Dermis lymphatic vessel endothelial cell (primary cell): ENCODE data around the gene MAP2K5. TPM values are rescaled to one million over a fixed set of nuclear protein-coding genes. Genes with fewer than 3 reads are reported as not detected.

Experiments
- total RNA-seq: library from RNA; depleted of rRNA; stranded (reverse); fragments of >200 nt; gene quantifications from 2 replicates; pipeline ENCODE4 v1.2.1, GENCODE V29; 2014

MAP2K5 gene
- total RNA-seq, result 4.4 and 4.7 TPM in 2 replicates

GRCh38 chr15:67542420-67543347 is at the start of gene MAP2K5:
Gene MAP2K5 (plus strand): TSS chr15:67542703. CDS start chr15:67543336, 633 bp downstream.

DNA sequence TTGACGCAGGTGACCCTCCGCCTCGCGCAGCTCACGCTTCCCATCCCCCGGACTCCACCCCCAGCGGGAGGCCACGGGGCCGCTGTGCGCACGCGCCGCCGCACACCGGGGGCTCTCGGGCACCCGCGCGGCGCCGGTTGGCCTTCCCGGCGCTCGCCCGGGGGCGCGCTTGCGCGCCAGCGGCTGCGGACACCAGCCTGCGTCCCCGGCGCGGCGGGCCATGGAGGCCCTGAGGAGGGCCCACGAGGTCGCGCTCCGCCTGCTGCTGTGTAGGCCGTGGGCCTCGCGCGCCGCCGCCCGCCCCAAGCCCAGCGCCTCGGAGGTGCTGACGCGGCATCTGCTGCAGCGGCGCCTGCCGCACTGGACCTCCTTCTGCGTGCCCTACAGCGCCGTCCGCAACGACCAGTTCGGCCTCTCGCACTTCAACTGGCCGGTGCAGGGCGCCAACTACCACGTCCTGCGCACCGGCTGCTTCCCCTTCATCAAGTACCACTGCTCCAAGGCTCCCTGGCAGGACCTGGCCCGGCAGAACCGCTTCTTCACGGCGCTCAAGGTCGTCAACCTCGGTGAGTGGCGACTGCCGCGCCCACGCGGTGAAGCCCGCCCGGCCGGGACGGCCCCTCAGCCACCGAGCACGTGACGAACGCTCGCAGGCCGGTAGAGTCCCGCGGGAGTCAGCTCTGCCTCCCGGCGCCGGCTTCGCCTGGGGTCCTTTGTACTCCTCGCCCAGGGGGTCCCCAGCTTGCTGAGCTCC is 21.3 kb upstream of the MAP2K5 start, which contains the start of gene C15orf61:
Gene C15orf61 (plus strand): TSS at position 103 of the 754 bp plus-strand sequence. CDS start 118 bp downstream, at position 221.

DNA sequence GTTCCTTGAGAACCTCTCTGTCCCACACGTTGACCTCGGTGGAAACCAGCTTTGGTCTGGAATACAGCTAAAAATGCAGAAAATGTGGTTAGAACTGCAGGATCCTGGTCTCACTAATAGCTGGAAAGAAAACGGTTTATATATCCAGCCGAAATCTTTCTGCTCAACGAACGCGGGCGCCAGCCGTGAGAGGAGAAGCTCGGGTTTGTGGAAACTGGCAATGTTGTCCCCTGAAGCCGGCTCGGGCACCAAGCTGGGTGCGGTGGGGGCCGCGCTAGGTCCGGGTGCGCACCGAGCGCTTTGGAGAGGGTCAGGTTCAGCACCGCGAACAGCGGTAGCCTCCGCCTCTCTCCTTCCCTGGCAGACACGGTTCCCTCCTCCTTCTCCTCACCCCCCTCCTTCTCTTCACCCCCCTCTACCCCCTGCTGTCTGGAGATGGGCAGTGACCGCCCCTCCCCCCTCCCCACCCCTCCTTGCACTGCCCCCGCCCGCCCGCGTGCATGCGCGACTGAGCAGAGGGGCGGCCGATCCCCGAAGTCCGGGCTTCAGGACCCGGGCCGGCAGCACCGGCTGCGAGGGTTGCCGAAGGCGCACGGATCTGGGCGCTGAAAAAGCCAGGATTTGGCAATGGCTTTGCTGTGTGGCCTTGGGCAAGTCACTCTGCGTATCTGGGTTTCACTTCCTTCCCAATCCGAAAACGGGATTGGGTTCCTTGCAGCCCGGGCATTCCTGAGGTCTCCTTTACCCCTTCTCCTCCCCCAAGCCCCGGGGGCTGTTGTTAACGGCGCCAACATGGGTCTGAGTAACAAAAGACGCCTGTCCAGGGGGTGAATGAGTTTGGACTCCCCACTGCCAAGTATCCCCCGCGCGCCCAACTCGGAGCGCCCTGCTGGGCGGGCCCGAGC is 282.7 kb downstream of the MAP2K5 start, which contains the start of gene SKOR1:
Gene SKOR1 (plus strand): TSS at position 534 of the 905 bp plus-strand sequence. CDS start 94 bp downstream, at position 628.

GRCh38 chr15:67839929-67840748 is 297.6 kb downstream of the MAP2K5 start, which contains the start of gene RNU6-1:
Gene RNU6-1 (minus strand): TSS chr15:67840045.

Other genes starting within 250 kb of the MAP2K5 start
- 1.6 and 1.7 TPM in 2 replicates for gene C15orf61, start 21.6 kb upstream of the MAP2K5 start, total RNA-seq